GM12878 (cell line): ENCODE measurements around the gene RPL22. TPM values are rescaled to one million over a fixed set of nuclear protein-coding genes. Genes with fewer than 3 reads are reported as not detected.

Source experiments
- ATAC-seq: fragments of 200-7000 bp; cut with Tn5 transposase; 3 replicates; pipeline ENCODE4 v1.9.1; 2020; ENCODE audit warnings: mild to moderate bottlenecking, moderate library complexity
- BruUV-seq: library from RNA; stranded (reverse); fragments of 400-500 nt; replicated peaks from 2 replicates; lab custom pipeline; 2021; lab: Mats Ljungman, UMichigan
- CTCF ChIA-PET: fragments of 300-600 bp; sonication (Branson Sonifier 250); formaldehyde crosslinking; extraction: SDS; loops from one replicate; lab custom pipeline; 2021; ENCODE audit warnings: inconsistent platforms; lab: Yijun Ruan, JAX
- POLR2A ChIA-PET: fragments of 350-600 bp; formaldehyde crosslinking; extraction: SDS; loops from one replicate; lab custom pipeline; 2021; ENCODE audit warnings: inconsistent platforms; lab: Charles Lee
- RAD21 ChIA-PET: fragments of 300-600 bp; sonication (Branson Sonifier 250); formaldehyde crosslinking; loops from one replicate; lab custom pipeline; 2023; ENCODE audit warnings: antibody characterized with exemption; ENCODE audit not compliant: unreplicated experiment; lab: Charles Lee
- SMC1A ChIA-PET: fragments of 300-600 bp; sonication (Branson Sonifier 250); formaldehyde crosslinking; loops from one replicate; lab custom pipeline; 2023; ENCODE audit not compliant: unreplicated experiment, uncharacterized antibody; lab: Charles Lee
- DNase-seq: peaks from one replicate; pipeline ENCODE4 v3.0.0-alpha.2; 2011; ENCODE audit warnings: low read depth, low spot score
- FAIRE-seq: peaks from 3 replicates; lab custom pipeline; 2011; peaks lifted over from hg19 to GRCh38; lab: Jason Lieb, UNC
- H2AFZ ChIP-seq: 2 replicates; pipeline ENCODE4 v1.6.0; 2011; ENCODE audit warnings: low read depth, low read length, control low read depth; ENCODE audit not compliant: control insufficient read depth
- H3K27ac ChIP-seq: 2 replicates; pipeline ENCODE4 v1.5.1; 2011; ENCODE audit warnings: control low read depth; ENCODE audit not compliant: control insufficient read depth, insufficient read depth
- H3K27me3 ChIP-seq, 2 experiments: replicated peaks in 1 of 2; 2 replicates each; pipeline versions ENCODE4 v1.6.0 to v1.6.1; 2011; ENCODE audit warnings: low read length in 1 of 2; ENCODE audit not compliant: control insufficient read depth in 2 of 2, insufficient read depth in 2 of 2
- H3K36me3 ChIP-seq, 2 experiments: 2 replicates each; pipeline ENCODE4 v1.5.1; 2011; ENCODE audit warnings: low read length in 1 of 2; ENCODE audit not compliant: control insufficient read depth in 2 of 2, insufficient read depth in 2 of 2
- H3K4me1 ChIP-seq: 2 replicates; pipeline ENCODE4 v1.6.1; 2011; ENCODE audit warnings: mild to moderate bottlenecking, low read length, moderate library complexity, mixed read lengths; ENCODE audit not compliant: control insufficient read depth, insufficient read depth
- H3K4me2 ChIP-seq: 2 replicates; pipeline ENCODE4 v1.6.0; 2011; ENCODE audit warnings: control low read depth; ENCODE audit not compliant: control insufficient read depth, insufficient read depth
- H3K4me3 ChIP-seq: fragments of 200-600 bp; sonication (generic); 2 replicates; pipeline ENCODE4 v1.5.1; 2016
- H3K79me2 ChIP-seq: 2 replicates; pipeline ENCODE4 v1.6.0; 2011; ENCODE audit warnings: low read length; ENCODE audit not compliant: control insufficient read depth, insufficient read depth
- H3K9ac ChIP-seq: 2 replicates; pipeline ENCODE4 v1.8.0; 2011; ENCODE audit warnings: low read length, control low read depth, mixed read lengths; ENCODE audit not compliant: control insufficient read depth, insufficient read depth
- H3K9me3 ChIP-seq: replicated peaks from 3 replicates; pipeline ENCODE4 v1.5.1; 2011; ENCODE audit warnings: mild to moderate bottlenecking, low read length; ENCODE audit not compliant: control insufficient read depth, insufficient read depth
- H4K20me1 ChIP-seq: 2 replicates; pipeline ENCODE4 v1.6.0; 2011; ENCODE audit not compliant: control insufficient read depth, insufficient read depth
- BACH1 ChIP-seq: fragments of 450-650 bp; IDR thresholded peaks from 2 replicates; pipeline ENCODE4 v1.6.1; 2017; ENCODE audit warnings: mild to moderate bottlenecking, borderline replicate concordance
- BCL3 ChIP-seq: IDR thresholded peaks from 2 replicates; pipeline ENCODE4 v1.6.1; 2011; ENCODE audit warnings: borderline replicate concordance, low read depth, mild to moderate bottlenecking, moderate library complexity, low read length; ENCODE audit not compliant: insufficient read depth, poor library complexity, severe bottlenecking
- FOXK2 ChIP-seq: fragments of 450-650 bp; IDR thresholded peaks from 2 replicates; pipeline ENCODE4 v1.6.1; 2017; ENCODE audit warnings: mild to moderate bottlenecking, moderate library complexity
- HDAC6 ChIP-seq: fragments of 200-600 bp; sonication (generic); IDR thresholded peaks from one replicate; pipeline ENCODE4 v1.8.0; 2017; ENCODE audit warnings: antibody characterized with exemption; ENCODE audit not compliant: unreplicated experiment
- LARP7 ChIP-seq: fragments of 450-650 bp; IDR thresholded peaks from 2 replicates; pipeline ENCODE4 v1.6.1; 2017; ENCODE audit warnings: mild to moderate bottlenecking
- MAX ChIP-seq: IDR thresholded peaks from 2 replicates; pipeline ENCODE4 v1.6.1; 2012; ENCODE audit warnings: low read depth, low read length, improper control_type of control experiment
- NFIC ChIP-seq: IDR thresholded peaks from 2 replicates; pipeline ENCODE4 v1.6.1; 2012; ENCODE audit warnings: low read depth, mild to moderate bottlenecking, inconsistent platforms, low read length, moderate library complexity
- NFXL1 ChIP-seq: fragments of 450-650 bp; IDR thresholded peaks from 2 replicates; pipeline ENCODE4 v1.6.1; 2017; ENCODE audit warnings: antibody characterized with exemption, mild to moderate bottlenecking, borderline replicate concordance
- NFYB ChIP-seq: IDR thresholded peaks from 2 replicates; pipeline ENCODE4 v1.6.1; 2011; ENCODE audit warnings: low read depth, mild to moderate bottlenecking, low read length, improper control_type of control experiment, moderate library complexity; ENCODE audit not compliant: insufficient read depth
- NR2C2 ChIP-seq: IDR thresholded peaks from 2 replicates; pipeline ENCODE4 v1.6.1; 2011; ENCODE audit warnings: borderline replicate concordance, low read depth; ENCODE audit not compliant: control insufficient read depth, insufficient read length
- POLR2AphosphoS2 ChIP-seq: IDR thresholded peaks from 2 replicates; pipeline ENCODE4 v1.6.1; 2011; ENCODE audit warnings: low read depth, mild to moderate bottlenecking, low read length, improper control_type of control experiment, moderate library complexity
- RELB ChIP-seq: fragments of 450-650 bp; IDR thresholded peaks from 2 replicates; pipeline ENCODE4 v1.6.1; 2017; ENCODE audit warnings: low read depth, mild to moderate bottlenecking, moderate library complexity
- SIN3A ChIP-seq: IDR thresholded peaks from 2 replicates; pipeline ENCODE4 v1.6.1; 2012; ENCODE audit warnings: low read depth, low read length, improper control_type of control experiment
- SIX5 ChIP-seq: IDR thresholded peaks from 2 replicates; pipeline ENCODE4 v1.6.1; 2011; ENCODE audit warnings: mild to moderate bottlenecking, low read depth, low read length, moderate library complexity; ENCODE audit not compliant: severe bottlenecking
- SMAD5 ChIP-seq: IDR thresholded peaks from 2 replicates; pipeline ENCODE4 v1.6.1; 2016; ENCODE audit warnings: antibody characterized with exemption, low read depth
- SP1 ChIP-seq: IDR thresholded peaks from one replicate; pipeline ENCODE4 v1.6.1; 2011; ENCODE audit warnings: low read depth, low read length
- STAT1 ChIP-seq: fragments of 450-650 bp; conservative IDR thresholded peaks from 2 replicates; pipeline ENCODE4 v1.6.1; 2014; ENCODE audit warnings: antibody characterized with exemption, mild to moderate bottlenecking
- ZNF217 ChIP-seq: fragments of 450-650 bp; IDR thresholded peaks from 2 replicates; pipeline ENCODE4 v1.6.1; 2017; ENCODE audit warnings: antibody characterized with exemption, mild to moderate bottlenecking
- WGBS: methylation state at CpG from one replicate; pipeline ENCODE4 v1.1.6; 2016; ENCODE audit warnings: low lambda C conversion rate; ENCODE audit not compliant: insufficient replicate concordance, insufficient coverage; ENCODE audit errors: missing lambda C conversion rate; 5-methylcytosine and 5-hydroxymethylcytosine counted together
- in situ Hi-C: fragments of 300-500 bp; cut with MboI; formaldehyde crosslinking; loops from 9 replicates; pipeline ENCODE4 v1.14.3; 2018; ENCODE audit warnings: mixed read lengths
- intact Hi-C: fragments of 100-400 bp; cut with micrococcal nuclease; formaldehyde crosslinking; loops from one replicate; pipeline ENCODE4 v1.14.2; 2022; ENCODE audit not compliant: unreplicated experiment
- polyA plus RNA-seq, 11 experiments: library from polyadenylated mRNA; depleted of rRNA in 4 of 11; unstranded in 6 of 11; stranded (reverse) in 5 of 11; fragments of >200 nt; fragmentation: Nextera tagmentation in 4 of 11; fragmentation: Illumina TruSeq in 1 of 11; extraction: Ambion mirVana in 4 of 11; extraction: Trizol in 1 of 11; gene quantifications; 1 replicate in 1 of 11; 2 replicates in 10 of 11; pipeline versions ENCODE4 v1.2.1 to v1.2.3, GENCODE V29; 2011 to 2016; ENCODE audit warnings: inconsistent platforms in 2 of 11, missing spikeins in 2 of 11, low read depth in 1 of 11
- total RNA-seq, 4 experiments: library from RNA; depleted of rRNA in 3 of 4; stranded (reverse); fragments of >200 nt in 3 of 4; fragmentation: Illumina TruSeq in 1 of 4; extraction: Trizol in 1 of 4; gene quantifications; 2 replicates each; pipeline versions ENCODE4 v1.2.1 to v1.2.3, GENCODE V29; 2013 to 2021

The RPL22 gene
- total and polyA plus RNA-seq, 10 of the 15 experiments (the other 5 are each of a cell fraction or from before 2014, with no cell fraction given): 191 to 560 (median 430) TPM

- DNase-seq: no peak
These were observed 7.4 kb downstream of the RPL22 start for GRCh38 chr1:6191968-6192367.

More at GRCh38 chr1:6191968-6192367, 7.4 kb downstream of the RPL22 start:
- ChIA-PET CTCF (interaction anchor here (0.6 kb wide), 1 partner anchor 56 kb away, joined by 3 read pairs; no protein-coding TSS in a partner anchor), POLR2A (no interaction called here), RAD21 (no interaction called here), SMC1A (no interaction called here)
- FAIRE-seq (no peak), ATAC-seq (no peak)
- H3K27me3 ChIP-seq: no peaks in the 10 kb centered on the region
- no peak overlapping the region for H3K4me2 ChIP-seq
- in situ Hi-C loops: no loop called here
- H3K9me3 ChIP-seq: no peaks in the 10 kb centered on the region
- peaks cover 7% of the 10 kb centered on the region for H4K20me1 ChIP-seq
- H3K9ac ChIP-seq: no peak overlapping the region
- H3K79me2 ChIP-seq: peaks cover 22% of the 10 kb centered on the region
- no peak for TF ChIP-seq MAX
- no peak for TF ChIP-seq NFYB
- TF ChIP-seq STAT1: no peak
- no peak for TF ChIP-seq LARP7
- no peak for TF ChIP-seq FOXK2
- TF ChIP-seq NFXL1: no peak
- no peak for TF ChIP-seq NFIC
- TF ChIP-seq SMAD5: no peak
- no peak for TF ChIP-seq SIX5
- TF ChIP-seq BCL3: no peak
- TF ChIP-seq ZNF217: no peak
- no peak for TF ChIP-seq SP1
- TF ChIP-seq RELB: no peak
- TF ChIP-seq POLR2AphosphoS2: no peak
- TF ChIP-seq NR2C2: no peak
- TF ChIP-seq SIN3A: no peak
- TF ChIP-seq BACH1: no peak
- TF ChIP-seq HDAC6: no peak
- H2AFZ ChIP-seq: no peak overlapping the region
- no TSS peak for BruUV-seq
- intact Hi-C loops: no loop called here
- H3K4me3 ChIP-seq: no peak overlapping the region
- peaks cover 16 to 51% of the 10 kb centered on the region in 2 experiments for H3K36me3 ChIP-seq
- WGBS: no CpG with 5 or more reads among the region's 1 CpG
- H3K4me1 ChIP-seq: no peaks in the 10 kb centered on the region
- H3K27ac ChIP-seq: no peak overlapping the region
